H1 (cell line): ENCODE data around the gene C14orf119. TPM values are rescaled to one million over a fixed set of nuclear protein-coding genes. Genes with fewer than 3 reads are reported as not detected.

Experiments used
- ATF3 ChIP-seq: IDR thresholded peaks from 2 replicates; pipeline ENCODE4 v1.6.1; 2011; ENCODE audit warnings: low read depth, mild to moderate bottlenecking, low read length; ENCODE audit not compliant: insufficient read depth
- CBX5 ChIP-seq: fragments of 300-800, 300-1000 bp; sonication (generic); IDR thresholded peaks from 2 replicates; pipeline ENCODE4 v1.7.1; 2016; ENCODE audit warnings: antibody characterized with exemption, low read length, low read depth
- CHD2 ChIP-seq: IDR thresholded peaks from 2 replicates; pipeline ENCODE4 v1.6.1; 2012; ENCODE audit warnings: low read length, improper control_type of control experiment
- CREB1 ChIP-seq: IDR thresholded peaks from 2 replicates; pipeline ENCODE4 v1.6.1; 2012; ENCODE audit warnings: inconsistent platforms
- FOSL1 ChIP-seq: IDR thresholded peaks from 2 replicates; pipeline ENCODE4 v1.6.1; 2011; ENCODE audit warnings: mild to moderate bottlenecking, low read depth, low read length, moderate library complexity; ENCODE audit not compliant: insufficient read depth
- GABPA ChIP-seq: IDR thresholded peaks from 2 replicates; pipeline ENCODE4 v1.6.1; 2011; ENCODE audit warnings: mild to moderate bottlenecking, low read length, moderate library complexity, borderline replicate concordance; ENCODE audit not compliant: insufficient read depth
- GTF2F1 ChIP-seq: IDR thresholded peaks from 2 replicates; pipeline ENCODE4 v1.6.1; 2012; ENCODE audit warnings: low read depth, low read length, improper control_type of control experiment, borderline replicate concordance
- HDAC2 ChIP-seq, 2 experiments: fragments of 300-600 bp in 1 of 2; sonication (generic) in 1 of 2; IDR thresholded peaks; 2 replicates each; pipeline ENCODE4 v1.6.1; 2011 to 2012; ENCODE audit warnings: low read depth in 2 of 2, low read length in 2 of 2, mild to moderate bottlenecking in 2 of 2, moderate library complexity in 2 of 2, borderline replicate concordance in 1 of 2, inconsistent platforms in 1 of 2
- KDM4A ChIP-seq: IDR thresholded peaks from one replicate; pipeline ENCODE4 v1.7.1; 2012; ENCODE audit warnings: low read depth, mild to moderate bottlenecking, moderate library complexity, low read length, inconsistent platforms; ENCODE audit not compliant: severe bottlenecking
- MAX ChIP-seq: IDR thresholded peaks from 2 replicates; pipeline ENCODE4 v1.6.1; 2012; ENCODE audit warnings: inconsistent platforms
- NRF1 ChIP-seq: IDR thresholded peaks from 2 replicates; pipeline ENCODE4 v1.6.1; 2011; ENCODE audit warnings: mild to moderate bottlenecking, low read depth, low read length, improper control_type of control experiment
- PHF8 ChIP-seq: fragments of 200-600 bp; sonication (generic); conservative IDR thresholded peaks from 2 replicates; pipeline ENCODE4 v1.7.1; 2012; ENCODE audit warnings: low read depth, mild to moderate bottlenecking, inconsistent platforms, low read length, moderate library complexity
- POLR2A ChIP-seq, 2 experiments: IDR thresholded peaks; 1 replicate in 1 of 2; 2 replicates in 1 of 2; pipeline ENCODE4 v1.6.1; 2011; ENCODE audit warnings: low read depth in 2 of 2, low read length in 2 of 2, mild to moderate bottlenecking in 2 of 2; ENCODE audit errors: control extremely low read depth in 1 of 2
- POLR2AphosphoS5 ChIP-seq: IDR thresholded peaks from 2 replicates; pipeline ENCODE4 v1.6.1; 2011; ENCODE audit warnings: low read depth, low read length
- RNF2 ChIP-seq: fragments of 200-900, 300-1000 bp; sonication (generic); IDR thresholded peaks from 2 replicates; pipeline ENCODE4 v1.7.1; 2016; ENCODE audit warnings: borderline replicate concordance, low read depth, mild to moderate bottlenecking, antibody characterized with exemption, low read length; ENCODE audit not compliant: poor library complexity, severe bottlenecking; ENCODE audit errors: missing control alignments
- RXRA ChIP-seq: IDR thresholded peaks from 2 replicates; pipeline ENCODE4 v1.6.1; 2011; ENCODE audit warnings: low read depth, mild to moderate bottlenecking, low read length, moderate library complexity; ENCODE audit not compliant: insufficient read depth
- SIN3A ChIP-seq, 2 experiments: IDR thresholded peaks in 1 of 2; conservative IDR thresholded peaks in 1 of 2; 2 replicates each; pipeline ENCODE4 v1.6.1; 2011 to 2012; ENCODE audit warnings: low read length in 2 of 2, improper control_type of control experiment in 1 of 2, low read depth in 1 of 2, mild to moderate bottlenecking in 1 of 2
- SP2 ChIP-seq: IDR thresholded peaks from 2 replicates; pipeline ENCODE4 v1.6.1; 2012; ENCODE audit warnings: mild to moderate bottlenecking, low read length, inconsistent platforms
- TAF1 ChIP-seq: IDR thresholded peaks from 2 replicates; pipeline ENCODE4 v1.6.1; 2011; ENCODE audit warnings: mild to moderate bottlenecking, low read depth, low read length
- TAF7 ChIP-seq: optimal IDR thresholded peaks from 2 replicates; pipeline ENCODE3; 2011; ENCODE audit warnings: low read depth, mild to moderate bottlenecking, inconsistent platforms, low read length, moderate library complexity, borderline replicate concordance
- USF2 ChIP-seq: IDR thresholded peaks from 2 replicates; pipeline ENCODE4 v1.6.1; 2011; ENCODE audit warnings: low read length, improper control_type of control experiment
- YY1 ChIP-seq: IDR thresholded peaks from 2 replicates; pipeline ENCODE4 v1.6.1; 2011; ENCODE audit warnings: low read depth, mild to moderate bottlenecking, low read length
- polyA plus RNA-seq, 7 experiments: library from polyadenylated mRNA; depleted of rRNA in 3 of 7; stranded (reverse) in 5 of 7; unstranded in 2 of 7; fragments of >200 nt in 5 of 7; fragments of 200-250 nt in 2 of 7; gene quantifications; 1 replicate in 5 of 7; 2 replicates in 1 of 7; 4 replicates in 1 of 7; pipeline versions ENCODE4 v1.2.1 to v1.2.3, GENCODE V29; 2011 to 2013; ENCODE audit warnings: missing spikeins in 2 of 7, mixed read lengths in 2 of 7
- total RNA-seq: library from RNA; stranded (reverse); fragmentation: NEBNext Ultra II Directional; extraction: Animal tissue kit (Norgen Biotek cat#: 25700); gene quantifications from 2 replicates; pipeline ENCODE4 v1.2.1, GENCODE V29; 2021

The C14orf119 gene
- total and polyA plus RNA-seq, 2 of the 8 experiments (the other 6 are each of a cell fraction or from before 2014, with no cell fraction given) = 78.1 to 94.0 TPM

- peak; percentile 99 for TF ChIP-seq PHF8
- TF ChIP-seq CREB1 = 0 out of 2 replicates have a peak, but pooled peaks have one; percentile 5
- TF ChIP-seq YY1 = peak; percentile 96
- TF ChIP-seq USF2 = no peak
- TF ChIP-seq SP2 = no peak
- no peak for TF ChIP-seq RXRA
- TF ChIP-seq KDM4A = peak; percentile 78
- peak; percentile 87 for TF ChIP-seq TAF1
- TF ChIP-seq SIN3A (conservative IDR thresholded peaks at IDR 0.05 in 1 of 2, IDR thresholded peaks at IDR 0.05 in 1 of 2; ENCODE audit: low read depth in 1 of 2, low read length in 2 of 2) = peak in 1 of 2 experiments; percentile 19; a peak in 1 of 4 replicates
- TF ChIP-seq ATF3 = no peak
- TF ChIP-seq POLR2AphosphoS5 = peak; percentile 96
- TF ChIP-seq TAF7 = peak; percentile 86
- TF ChIP-seq MAX = peak; percentile 32; the same call in 1 of the 2 replicates
- peak; percentile 74 to 92 for TF ChIP-seq POLR2A (IDR thresholded peaks at IDR 0.05; ENCODE audit: control extremely low read depth in 1 of 2, low read depth in 2 of 2, low read length in 2 of 2)
- TF ChIP-seq HDAC2 (IDR thresholded peaks at IDR 0.05; ENCODE audit: borderline replicate concordance in 1 of 2, low read depth in 2 of 2, low read length in 2 of 2) = no peak
- TF ChIP-seq RNF2 = no peak
- no peak for TF ChIP-seq CBX5
- peak; percentile 54; the same call in 1 of the 2 replicates for TF ChIP-seq NRF1
- TF ChIP-seq GTF2F1 = 0 out of 2 replicates have a peak, but pooled peaks have one; percentile 11
- no peak for TF ChIP-seq FOSL1
- TF ChIP-seq CHD2 = peak; percentile 7; the same call in 1 of the 2 replicates
- TF ChIP-seq GABPA = no peak
Observed at GRCh38 chr14:23094666-23095195, 574 bp upstream of the C14orf119 start, which contains the start of gene ACIN1 (continued).
